ENCODE results near the gene PTH2. TPM values are rescaled to one million over a fixed set of nuclear protein-coding genes. Genes with fewer than 3 reads are reported as not detected.
A peak's percentile ranks its signal among the peaks of the same experiment; 100 is the strongest.

Gene PTH2, protein sequence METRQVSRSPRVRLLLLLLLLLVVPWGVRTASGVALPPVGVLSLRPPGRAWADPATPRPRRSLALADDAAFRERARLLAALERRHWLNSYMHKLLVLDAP
- polyA plus RNA-seq (not detected in 3 replicates), polyA minus RNA-seq (not detected in 3 replicates)
- polyA plus RNA-seq (2011; ENCODE audit: low read depth): not detected
- not detected in 2 replicates for polyA plus RNA-seq (2011; cell fraction: cytosol; rRNA removed)
- not detected in 2 replicates for polyA plus RNA-seq (2011; cell fraction: nucleus; rRNA removed)
- not detected in 2 replicates for polyA plus RNA-seq (2012; ENCODE audit: low replicate concordance)
- not detected for polyA minus RNA-seq (2011; cell fraction: cytosol; rRNA and poly(A)+ RNA removed)
- polyA minus RNA-seq (2011; cell fraction: nucleus; rRNA and poly(A)+ RNA removed): not detected in 2 replicates

DNA sequence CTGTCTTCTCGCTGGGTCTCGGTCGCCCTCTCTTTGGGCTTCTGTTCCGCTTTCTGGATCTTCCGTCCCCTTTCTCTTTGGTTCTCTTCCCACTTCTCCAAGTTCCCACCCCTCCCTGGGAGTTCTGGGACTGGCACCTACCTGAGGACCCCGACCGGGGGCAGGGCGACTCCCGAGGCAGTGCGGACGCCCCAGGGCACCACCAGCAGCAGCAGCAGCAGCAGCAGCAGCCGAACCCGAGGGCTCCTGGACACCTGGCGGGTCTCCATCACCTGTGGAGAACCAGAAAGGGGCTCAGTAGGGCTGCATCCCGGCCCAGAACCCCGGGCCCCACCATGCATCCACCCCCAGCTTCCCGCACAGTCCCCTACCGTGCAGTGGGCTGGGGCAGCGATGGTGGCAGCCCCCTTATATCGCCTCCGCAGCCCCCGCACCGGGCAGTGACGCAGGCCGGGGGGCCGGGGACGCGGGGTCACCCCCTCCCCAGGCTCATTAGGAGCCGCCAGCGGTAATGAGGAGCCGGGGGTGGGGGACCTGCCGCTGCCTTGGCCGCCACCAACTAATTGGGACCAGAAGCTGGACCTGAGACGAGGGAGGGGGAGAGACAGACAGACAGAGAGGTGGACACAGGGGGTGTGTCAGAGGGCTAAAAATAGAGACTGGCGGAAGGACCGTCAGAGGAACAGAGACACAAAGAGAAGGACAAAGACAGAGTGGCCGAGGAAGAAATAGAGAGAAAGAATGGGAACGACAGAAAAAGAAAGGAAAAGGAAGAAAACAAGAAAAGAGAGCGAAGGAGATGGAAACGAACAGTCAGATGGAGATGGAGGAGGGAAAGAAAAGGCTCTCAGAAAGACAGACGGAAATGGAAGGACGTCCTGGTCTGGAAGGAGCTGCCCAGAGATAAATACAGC is at the start of gene PTH2:
PTH2 (minus strand) TSS at position 371 of the 914 bp plus-strand sequence; CDS start at position 269, 102 bp downstream.
- Histone ChIP-seq H3K4me1 (ENCODE audit: control insufficient read depth, extremely low read depth, insufficient read depth, low read length) (peaks cover 4% of the 10 kb centered on the region), H3K9ac (ENCODE audit: control insufficient read depth, extremely low read depth, insufficient read depth, low read length) (no peak within 1 kb of the TSS), H3K4me3 (ENCODE audit: control insufficient read depth in 2 of 3, extremely low read depth in 1 of 3, insufficient read depth in 2 of 3, low read depth in 1 of 3, low read length in 3 of 3) (no peak within 1 kb of the TSS), H3K36me3 (ENCODE audit: control insufficient read depth in 2 of 2, extremely low read depth in 1 of 2, insufficient read depth in 2 of 2, low read length in 2 of 2) (no peaks in the 10 kb centered on the region), H2AFZ (ENCODE audit: control insufficient read depth, low read length) (no peak within 1 kb of the TSS), H3K9me1 (ENCODE audit: control insufficient read depth, extremely low read depth, insufficient read depth, low read length) (no peaks in the 10 kb centered on the region), H3K27ac (ENCODE audit: control insufficient read depth, insufficient read depth, low read length) (no peak within 1 kb of the TSS), H3K27me3 (ENCODE audit: control insufficient read depth, extremely low read depth, insufficient read depth, low read length) (peaks cover 93% of the 10 kb centered on the region), H3K4me2 (ENCODE audit: control insufficient read depth, extremely low read depth, insufficient read depth, low read depth, low read length) (peak within 1 kb of the TSS; percentile 40), H3K9me3 (ENCODE audit: control insufficient read depth, low read depth, low read length) (no peaks in the 10 kb centered on the region), H3K79me2 (ENCODE audit: control insufficient read depth, insufficient read depth, low read length) (no peaks in the 10 kb centered on the region), H4K20me1 (ENCODE audit: control insufficient read depth, extremely low read depth, insufficient read depth, low read length) (no peaks in the 10 kb centered on the region)
- dilution Hi-C loops (cut with MboI; ENCODE audit: extremely low pct_ligation_motif_present, low sequenced_read_pairs): no loop called here
- no peak for FAIRE-seq
- no peak for DNase-seq (ENCODE audit: low read depth, low spot score)
- no peak for TF ChIP-seq EZH2 (IDR thresholded peaks at IDR 0.05; ENCODE audit: low read length)
- TF ChIP-seq, protein P1, sequence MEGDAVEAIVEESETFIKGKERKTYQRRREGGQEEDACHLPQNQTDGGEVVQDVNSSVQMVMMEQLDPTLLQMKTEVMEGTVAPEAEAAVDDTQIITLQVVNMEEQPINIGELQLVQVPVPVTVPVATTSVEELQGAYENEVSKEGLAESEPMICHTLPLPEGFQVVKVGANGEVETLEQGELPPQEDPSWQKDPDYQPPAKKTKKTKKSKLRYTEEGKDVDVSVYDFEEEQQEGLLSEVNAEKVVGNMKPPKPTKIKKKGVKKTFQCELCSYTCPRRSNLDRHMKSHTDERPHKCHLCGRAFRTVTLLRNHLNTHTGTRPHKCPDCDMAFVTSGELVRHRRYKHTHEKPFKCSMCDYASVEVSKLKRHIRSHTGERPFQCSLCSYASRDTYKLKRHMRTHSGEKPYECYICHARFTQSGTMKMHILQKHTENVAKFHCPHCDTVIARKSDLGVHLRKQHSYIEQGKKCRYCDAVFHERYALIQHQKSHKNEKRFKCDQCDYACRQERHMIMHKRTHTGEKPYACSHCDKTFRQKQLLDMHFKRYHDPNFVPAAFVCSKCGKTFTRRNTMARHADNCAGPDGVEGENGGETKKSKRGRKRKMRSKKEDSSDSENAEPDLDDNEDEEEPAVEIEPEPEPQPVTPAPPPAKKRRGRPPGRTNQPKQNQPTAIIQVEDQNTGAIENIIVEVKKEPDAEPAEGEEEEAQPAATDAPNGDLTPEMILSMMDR (optimal IDR thresholded peaks at IDR 0.05 in 1 of 3, IDR thresholded peaks at IDR 0.05 in 1 of 3, conservative IDR thresholded peaks at IDR 0.05 in 1 of 3; ENCODE audit: extremely low read depth in 1 of 3, insufficient read depth in 2 of 3, low read length in 3 of 3): no peak

DNA sequence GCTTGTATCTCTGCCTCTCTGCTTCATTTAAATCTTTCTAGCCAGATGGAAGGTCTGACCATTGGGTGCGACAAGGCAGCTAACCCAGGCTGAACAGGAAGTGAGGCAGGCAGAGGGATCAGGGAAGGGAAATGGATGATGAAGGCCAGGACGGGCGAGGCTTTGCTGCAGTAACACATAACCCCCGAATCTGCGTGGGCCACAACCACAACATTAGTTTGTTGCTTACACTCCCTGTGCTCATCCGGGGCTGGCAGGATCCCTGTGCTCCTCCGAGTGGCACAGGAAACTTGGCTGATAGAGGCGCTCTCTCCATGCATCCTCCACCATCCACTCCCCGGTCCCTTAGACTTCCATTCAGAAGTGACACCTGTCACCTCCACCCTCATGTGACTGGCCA is 49.7 kb upstream of the PTH2 start:
- Histone ChIP-seq H3K79me2 (ENCODE audit: control insufficient read depth, insufficient read depth, low read length) (no peaks in the 10 kb centered on the region), H3K4me1 (ENCODE audit: control insufficient read depth, extremely low read depth, insufficient read depth, low read length) (peaks cover 17% of the 10 kb centered on the region), H3K36me3 (ENCODE audit: control insufficient read depth in 2 of 2, extremely low read depth in 1 of 2, insufficient read depth in 2 of 2, low read length in 2 of 2) (no peaks in the 10 kb centered on the region), H3K27ac (ENCODE audit: control insufficient read depth, insufficient read depth, low read length) (no peak overlapping the region), H3K27me3 (ENCODE audit: control insufficient read depth, extremely low read depth, insufficient read depth, low read length) (peaks cover 4% of the 10 kb centered on the region), H3K4me2 (ENCODE audit: control insufficient read depth, extremely low read depth, insufficient read depth, low read depth, low read length) (no peak overlapping the region), H3K9me3 (ENCODE audit: control insufficient read depth, low read depth, low read length) (no peaks in the 10 kb centered on the region), H4K20me1 (ENCODE audit: control insufficient read depth, extremely low read depth, insufficient read depth, low read length) (no peaks in the 10 kb centered on the region), H3K4me3 (ENCODE audit: control insufficient read depth in 2 of 3, extremely low read depth in 1 of 3, insufficient read depth in 2 of 3, low read depth in 1 of 3, low read length in 3 of 3) (no peak overlapping the region), H3K9ac (ENCODE audit: control insufficient read depth, extremely low read depth, insufficient read depth, low read length) (no peak overlapping the region), H3K9me1 (ENCODE audit: control insufficient read depth, extremely low read depth, insufficient read depth, low read length) (no peaks in the 10 kb centered on the region), H2AFZ (ENCODE audit: control insufficient read depth, low read length) (no peak overlapping the region)
- no peak for TF ChIP-seq EZH2 (IDR thresholded peaks at IDR 0.05; ENCODE audit: low read length)
- TF ChIP-seq, protein P1 (optimal IDR thresholded peaks at IDR 0.05 in 1 of 3, IDR thresholded peaks at IDR 0.05 in 1 of 3, conservative IDR thresholded peaks at IDR 0.05 in 1 of 3; ENCODE audit: extremely low read depth in 1 of 3, insufficient read depth in 2 of 3, low read length in 3 of 3): no peak
- dilution Hi-C loops (cut with MboI; ENCODE audit: extremely low pct_ligation_motif_present, low sequenced_read_pairs): no loop called here
- FAIRE-seq (no peak), DNase-seq (ENCODE audit: low read depth, low spot score) (no peak)

Data from keratinocyte (primary cell).